NCI-H1694 (cell line): Measurements from ENCODE around the gene KRTAP5-5.
"Not testable (repeated sequence)": the region's sequence is repeated elsewhere in the genome, so short reads cannot be mapped to it uniquely, and the experiment has no call there.

Experiments
- DNase-seq: peaks from one replicate; lab custom pipeline; 2025; lab: John Stamatoyannopoulos, UW

Gene KRTAP5-5

DNA sequence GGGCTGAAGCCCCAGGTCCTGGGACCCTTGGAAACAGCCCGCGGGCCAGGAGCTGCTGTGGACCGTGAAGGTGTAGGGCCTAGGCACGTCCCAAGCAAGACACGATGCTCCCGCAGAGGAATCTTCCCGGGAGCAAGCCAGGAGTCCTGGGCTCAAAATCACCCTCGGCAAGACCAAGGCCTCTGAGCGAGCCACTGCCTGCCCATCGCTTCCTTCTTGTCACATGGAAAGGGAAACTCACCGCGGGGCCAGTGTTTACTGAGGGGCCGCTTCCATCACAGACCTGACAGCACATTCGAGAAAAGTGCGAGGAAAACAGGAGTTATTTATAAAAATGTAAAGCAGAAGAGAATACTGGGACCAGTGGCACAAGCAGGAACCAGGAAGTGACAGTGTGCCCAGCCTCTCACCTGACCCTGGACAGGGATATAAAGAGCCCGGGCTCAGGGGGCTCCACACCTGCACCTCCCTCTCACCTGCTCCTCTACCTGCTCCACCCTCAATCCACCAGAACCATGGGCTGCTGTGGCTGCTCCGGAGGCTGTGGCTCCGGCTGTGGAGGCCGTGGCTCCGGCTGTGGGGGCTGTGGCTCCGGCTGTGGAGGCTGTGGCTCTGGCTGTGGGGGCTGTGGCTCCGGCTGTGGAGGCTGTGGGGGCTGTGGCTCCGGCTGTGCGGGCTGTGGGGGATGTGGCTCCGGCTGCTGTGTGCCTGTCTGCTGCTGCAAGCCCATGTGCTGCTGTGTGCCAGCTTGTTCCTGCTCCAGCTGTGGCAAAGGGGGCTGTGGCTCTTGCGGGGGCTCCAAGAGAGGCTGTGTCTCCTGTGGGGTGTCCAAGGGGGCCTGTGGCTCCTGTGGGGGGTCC is at the start of gene KRTAP5-5:
KRTAP5-5 (plus strand) TSS at position 450 of the 860 bp plus-strand sequence; CDS start at position 516, 66 bp downstream.
- DNase-seq = no peak

- no peak for DNase-seq
These were observed 47.6 kb upstream of the KRTAP5-5 start for GRCh38 chr11:1581976-1582375.

GRCh38 chr11:1582909-1583308 is 46.7 kb upstream of the KRTAP5-5 start:
- DNase-seq = not testable (repeated sequence)

DNA sequence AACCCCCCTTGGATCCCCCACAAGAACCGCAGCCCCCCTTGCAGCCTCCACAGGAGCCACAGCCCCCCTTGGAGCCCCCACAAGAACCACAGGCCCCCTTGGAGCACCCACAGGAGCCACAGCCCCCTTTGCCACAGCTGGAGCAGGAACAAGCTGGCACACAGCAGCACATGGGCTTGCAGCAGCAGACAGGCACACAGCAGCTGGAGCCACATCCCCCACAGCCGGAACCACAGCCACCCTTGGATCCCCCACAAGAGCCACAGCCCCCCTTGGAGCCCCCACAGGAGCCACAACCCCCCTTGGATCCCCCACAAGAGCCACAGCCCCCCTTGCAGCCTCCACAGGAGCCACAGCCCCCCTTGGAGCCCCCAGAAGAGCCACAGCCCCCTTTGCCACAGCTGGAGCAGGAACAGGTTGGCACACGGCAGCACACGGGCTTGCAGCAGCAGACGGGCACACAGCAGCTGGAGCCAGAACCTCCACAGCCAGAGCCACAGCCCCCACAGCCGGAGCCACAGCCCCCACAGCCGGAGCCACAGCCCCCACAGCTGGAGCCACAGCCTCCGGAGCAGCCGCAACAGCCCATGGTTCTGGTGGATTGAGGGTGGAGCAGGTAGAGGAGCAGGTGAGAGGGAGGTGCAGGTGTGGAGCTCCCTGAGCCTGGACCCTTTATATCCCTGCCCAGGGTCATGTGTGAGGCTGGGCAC is 44.8 kb upstream of the KRTAP5-5 start, which contains the start of gene KRTAP5-1:
KRTAP5-1 (minus strand) TSS at position 623 of the 710 bp plus-strand sequence; CDS start at position 589, 34 bp downstream.
- DNase-seq = not testable (repeated sequence)

- DNase-seq = no peak
These were observed 42.9 kb upstream of the KRTAP5-5 start for GRCh38 chr11:1586699-1587098.

DNA sequence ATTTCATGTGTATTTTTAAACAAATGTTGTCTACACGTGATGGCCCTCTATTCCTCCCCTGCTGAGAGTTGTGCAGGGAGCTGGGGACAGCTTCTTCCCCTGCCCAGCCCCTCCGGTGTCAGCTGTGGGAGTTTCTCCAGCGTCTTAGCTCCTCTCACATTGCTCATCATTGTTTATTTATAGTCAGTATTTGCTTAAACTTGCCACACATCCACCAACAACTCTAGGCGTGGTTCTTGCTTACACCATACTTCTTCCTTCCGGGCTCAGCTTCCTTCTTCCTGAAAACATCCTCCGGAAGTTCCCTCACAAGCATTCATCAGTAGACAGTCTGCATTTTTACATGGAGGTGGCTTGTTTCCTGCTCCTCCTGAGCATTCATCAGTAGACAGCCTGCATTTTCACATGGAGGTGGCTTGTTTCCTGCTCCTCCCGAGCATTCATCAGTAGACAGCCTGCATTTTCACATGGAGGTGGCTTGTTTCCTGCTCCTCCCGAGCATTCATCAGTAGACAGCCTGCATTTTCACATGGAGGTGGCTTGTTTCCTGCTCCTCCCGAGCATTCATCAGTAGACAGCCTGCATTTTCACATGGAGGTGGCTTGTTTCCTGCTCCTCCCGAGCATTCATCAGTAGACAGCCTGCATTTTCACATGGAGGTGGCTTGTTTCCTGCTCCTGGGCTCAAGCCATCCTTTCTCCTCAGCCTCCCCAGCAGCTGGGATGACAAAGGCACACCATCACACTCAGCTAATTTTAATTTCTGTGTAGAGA is 40.2 kb upstream of the KRTAP5-5 start:
- DNase-seq = not testable (repeated sequence)

DNA sequence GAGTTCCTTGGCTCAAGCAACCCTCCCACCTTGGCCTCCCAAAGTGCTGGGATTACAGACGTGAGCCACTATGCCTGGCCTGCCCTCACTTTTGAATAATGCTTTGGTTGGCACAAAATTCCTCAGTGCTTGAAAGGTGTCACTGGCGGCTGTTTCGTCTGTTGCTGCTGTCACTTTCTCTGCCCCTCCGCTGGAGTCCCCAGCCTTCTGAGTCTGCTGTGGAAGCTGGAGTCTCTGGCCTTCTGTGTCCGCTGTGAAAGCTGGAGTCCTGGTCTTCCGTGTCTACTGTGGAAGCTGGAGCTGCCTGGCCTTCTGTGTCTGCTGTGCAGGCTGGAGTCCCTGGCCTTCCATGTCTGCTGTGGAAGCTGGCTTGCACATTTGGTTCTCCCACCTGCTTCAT is 39.6 kb upstream of the KRTAP5-5 start:
- DNase-seq = no peak

GRCh38 chr11:1592628-1593027 is 36.9 kb upstream of the KRTAP5-5 start:
- no peak for DNase-seq

GRCh38 chr11:1595994-1596575 is 33.5 kb upstream of the KRTAP5-5 start:
- not testable (repeated sequence) for DNase-seq

GRCh38 chr11:1596576-1597121 is 32.9 kb upstream of the KRTAP5-5 start:
- not testable (repeated sequence) for DNase-seq

DNA sequence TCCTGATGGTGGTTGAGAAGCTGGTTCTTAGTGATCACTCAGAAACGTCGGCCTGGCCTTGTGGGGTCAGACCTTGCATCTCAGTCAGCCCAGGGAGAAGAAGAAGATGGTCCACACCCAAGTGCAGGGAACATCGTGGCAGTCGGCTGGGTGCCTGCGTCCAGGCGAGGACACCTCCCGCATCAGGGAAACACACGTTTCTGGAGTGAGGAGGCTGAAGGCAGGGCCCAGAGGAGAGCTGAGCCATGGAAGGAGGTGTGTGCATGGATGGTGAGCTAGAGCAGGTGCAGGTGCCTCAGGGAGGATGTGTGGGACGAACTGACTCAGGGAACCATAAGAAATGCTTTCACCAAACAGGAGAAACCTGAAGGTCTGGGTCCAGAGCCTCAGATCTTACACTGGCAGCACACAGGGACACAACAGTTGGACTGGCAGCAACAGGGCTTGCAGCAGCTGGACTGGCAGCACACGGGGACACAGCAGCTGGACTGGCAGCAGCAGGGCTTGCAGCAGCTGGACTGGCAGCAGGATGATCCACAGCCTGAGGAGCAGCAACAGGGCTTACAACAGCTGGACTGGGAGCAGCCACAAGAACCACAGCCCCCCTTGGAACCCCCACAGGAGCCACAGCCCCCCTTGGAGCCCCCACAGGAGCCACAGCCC is 32.1 kb upstream of the KRTAP5-5 start:
- no peak for DNase-seq

- DNase-seq = no peak
These were observed 31.6 kb upstream of the KRTAP5-5 start, which contains the start of gene KRTAP5-2 for GRCh38 chr11:1597994-1598380. Gene KRTAP5-2 (minus strand): TSS chr11:1598294. CDS start chr11:1598250, 44 bp downstream.

GRCh38 chr11:1598406-1598805 is 31.2 kb upstream of the KRTAP5-5 start:
- not testable (repeated sequence) for DNase-seq

DNA sequence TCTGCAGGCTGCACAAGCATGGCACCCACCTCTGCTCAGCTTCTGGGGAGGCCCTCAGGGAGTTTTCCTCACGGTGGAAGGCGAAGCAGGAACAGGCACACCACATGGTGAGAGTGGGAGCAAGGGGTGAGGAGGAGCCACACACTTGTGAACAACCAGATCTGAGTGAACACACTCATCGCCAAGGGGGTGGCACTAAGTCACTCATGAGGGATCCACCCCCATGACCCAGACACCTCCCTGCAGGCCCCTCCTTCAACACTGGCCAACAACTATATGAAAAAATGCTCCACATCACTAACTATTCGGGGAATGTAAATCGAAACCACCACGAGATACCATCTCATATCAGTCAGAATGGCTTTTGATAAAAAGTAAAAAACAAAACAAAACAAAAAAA is 30.8 kb upstream of the KRTAP5-5 start:
- DNase-seq = no peak

DNA sequence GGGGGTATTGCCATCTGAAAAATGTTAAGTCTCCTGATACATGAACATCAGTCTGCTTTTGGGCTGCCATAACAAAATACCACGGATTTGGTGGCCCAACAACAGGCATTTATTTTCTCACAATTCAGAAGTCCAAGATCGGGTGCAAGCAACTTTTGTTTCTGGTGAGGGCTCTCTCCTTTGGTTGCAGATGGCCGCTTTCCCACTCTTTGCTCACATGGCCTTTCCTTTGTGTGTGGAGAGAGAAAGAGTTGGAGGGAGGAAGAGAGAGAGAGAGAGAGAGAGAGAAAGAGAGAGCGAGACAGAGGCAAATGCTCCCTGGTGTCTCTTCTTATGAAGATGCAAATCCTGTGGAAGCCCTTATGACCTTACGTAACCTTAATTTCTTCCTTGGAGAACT is 28.9 kb upstream of the KRTAP5-5 start:
- no peak for DNase-seq

DNA sequence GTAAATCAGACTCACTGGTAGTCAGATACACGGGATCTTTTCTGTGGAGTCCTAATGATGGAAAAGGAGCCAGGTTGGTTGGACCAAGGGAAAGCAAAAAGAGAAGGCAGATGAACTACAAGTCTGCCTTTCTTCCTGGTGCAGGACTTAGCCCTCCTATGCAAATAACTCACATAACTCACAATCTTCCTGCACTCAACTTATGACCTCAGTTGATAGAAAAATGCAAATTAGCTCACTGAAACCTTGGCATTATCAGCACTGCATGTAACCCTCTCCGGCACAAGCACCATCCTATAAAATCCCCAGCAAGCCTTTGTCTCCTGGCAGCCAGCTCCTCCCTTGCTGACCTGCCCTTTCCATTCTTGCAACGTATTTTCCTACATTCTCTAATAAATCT is 27.9 kb upstream of the KRTAP5-5 start:
- not testable (repeated sequence) for DNase-seq

DNA sequence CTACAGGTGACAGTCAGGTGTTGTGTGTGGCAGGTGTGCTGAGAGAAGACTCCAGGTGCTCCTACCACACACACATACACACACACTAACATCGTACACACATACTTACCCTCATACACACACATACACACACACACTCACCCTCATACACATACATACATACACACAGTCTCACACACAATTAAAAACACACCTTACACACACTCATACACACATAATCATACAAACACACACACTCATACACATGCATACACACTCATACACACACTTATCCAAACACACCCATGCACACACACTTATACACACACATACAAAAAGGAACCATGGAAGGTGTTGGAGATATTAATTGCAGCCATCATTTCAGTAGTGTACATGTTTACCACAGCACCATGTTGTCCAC is 25.9 kb upstream of the KRTAP5-5 start:
- DNase-seq = no peak

- no peak for DNase-seq
These were observed 25.4 kb upstream of the KRTAP5-5 start for GRCh38 chr11:1604181-1604580.

DNA sequence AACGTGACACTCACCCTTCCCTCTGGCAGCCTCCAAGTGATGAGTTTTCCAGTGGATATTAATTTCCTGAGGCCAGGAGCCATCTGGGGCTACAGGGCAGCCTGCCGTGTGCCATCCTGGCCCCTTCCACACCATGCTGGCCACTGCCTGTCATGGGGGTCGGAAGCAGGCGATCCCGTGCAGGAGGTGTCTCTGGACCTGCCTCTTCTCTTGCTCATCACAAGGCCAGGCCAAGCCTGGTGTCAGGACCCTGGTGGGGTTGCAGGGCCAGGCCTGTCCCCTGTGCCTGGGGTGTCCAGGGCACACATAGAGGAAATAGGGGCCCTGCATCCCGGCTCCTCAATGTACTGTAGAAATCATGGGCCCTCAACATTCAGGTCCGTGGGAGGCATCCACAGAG is 24.9 kb upstream of the KRTAP5-5 start:
- DNase-seq = no peak

GRCh38 chr11:1605923-1606322 is 23.7 kb upstream of the KRTAP5-5 start:
- not testable (repeated sequence) for DNase-seq
